SK-N-SH treated with all-trans-retinoic acid at 6 μM for 48 hours (cell line): ENCODE data around the gene RASSF6.

Experiments used
- ATAC-seq: fragments of 200-7000 bp; cut with Tn5 transposase; 3 replicates; pipeline ENCODE4 v1.9.1; 2020; ENCODE audit warnings: mild to moderate bottlenecking, moderate library complexity
- BACH2 ChIP-seq: fragments of 250-450 bp; sonication (Bioruptor Pico); IDR thresholded peaks from 2 replicates; pipeline ENCODE4 v1.9.0; 2021; ENCODE audit warnings: mild to moderate bottlenecking, borderline replicate concordance
- CSDC2 ChIP-seq: fragments of 250-450 bp; sonication (Bioruptor Pico); IDR thresholded peaks from 2 replicates; pipeline ENCODE4 v1.5.0; 2020; ENCODE audit warnings: mild to moderate bottlenecking, moderate library complexity
- CSRNP3 ChIP-seq: fragments of 250-450 bp; sonication (Bioruptor Pico); IDR thresholded peaks from 2 replicates; pipeline ENCODE4 v1.5.1; 2021; ENCODE audit warnings: mild to moderate bottlenecking, moderate library complexity
- ESRRG ChIP-seq: fragments of 250-450 bp; sonication (Bioruptor Pico); IDR thresholded peaks from 2 replicates; pipeline ENCODE4 v1.6.1; 2021; ENCODE audit warnings: mild to moderate bottlenecking
- GLIS3 ChIP-seq: fragments of 250-450 bp; sonication (Bioruptor Pico); IDR thresholded peaks from 2 replicates; pipeline ENCODE4 v1.5.0; 2020; ENCODE audit warnings: mild to moderate bottlenecking, moderate library complexity
- ISL1 ChIP-seq: fragments of 250-450 bp; sonication (Bioruptor Pico); IDR thresholded peaks from 2 replicates; pipeline ENCODE4 v2.1.2; 2022; ENCODE audit warnings: mild to moderate bottlenecking, moderate library complexity
- OSR1 ChIP-seq: fragments of 250-450 bp; sonication (Bioruptor Pico); IDR thresholded peaks from 2 replicates; pipeline ENCODE4 v1.8.0; 2022; ENCODE audit warnings: moderate library complexity, mild to moderate bottlenecking, inconsistent platforms
- PPARA ChIP-seq: fragments of 250-450 bp; sonication (Bioruptor Pico); IDR thresholded peaks from 2 replicates; pipeline ENCODE4 v1.5.0; 2020; ENCODE audit warnings: mild to moderate bottlenecking, borderline replicate concordance
- RARB ChIP-seq: fragments of 250-450 bp; sonication (Bioruptor Pico); IDR thresholded peaks from 2 replicates; pipeline ENCODE4 v1.8.0; 2021; ENCODE audit warnings: mild to moderate bottlenecking, moderate library complexity
- SNAI2 ChIP-seq: fragments of 250-450 bp; sonication (Bioruptor Pico); IDR thresholded peaks from 2 replicates; pipeline ENCODE4 v1.5.0; 2020; ENCODE audit warnings: mild to moderate bottlenecking, moderate library complexity
- TCF4 ChIP-seq: fragments of 250-450 bp; sonication (Bioruptor Pico); IDR thresholded peaks from 2 replicates; pipeline ENCODE4 v1.8.0; 2021; ENCODE audit warnings: mild to moderate bottlenecking, moderate library complexity, borderline replicate concordance
- TOX ChIP-seq: fragments of 250-450 bp; sonication (Bioruptor Pico); IDR thresholded peaks from 2 replicates; pipeline ENCODE4 v1.8.0; 2021; ENCODE audit warnings: mild to moderate bottlenecking, moderate library complexity, borderline replicate concordance
- ZC3H10 ChIP-seq: fragments of 250-450 bp; sonication (Bioruptor Pico); IDR thresholded peaks from 2 replicates; pipeline ENCODE4 v1.5.1; 2021; ENCODE audit warnings: mild to moderate bottlenecking, moderate library complexity
- ZFP3 ChIP-seq: fragments of 250-450 bp; sonication (Bioruptor Pico); IDR thresholded peaks from 2 replicates; pipeline ENCODE4 v1.5.0; 2020; ENCODE audit warnings: mild to moderate bottlenecking, moderate library complexity
- ZFP30 ChIP-seq: fragments of 450-650 bp; formaldehyde crosslinking; IDR thresholded peaks from 2 replicates; pipeline ENCODE4 v1.5.0; 2022; ENCODE audit warnings: mild to moderate bottlenecking, moderate library complexity
- ZNF565 ChIP-seq: fragments of 450-650 bp; formaldehyde crosslinking; conservative IDR thresholded peaks from 2 replicates; pipeline ENCODE4 v1.5.0; 2020; ENCODE audit warnings: low read depth, mild to moderate bottlenecking, moderate library complexity
- ZNF70 ChIP-seq: fragments of 450-650 bp; formaldehyde crosslinking; IDR thresholded peaks from 2 replicates; pipeline ENCODE4 v1.5.0; 2020; ENCODE audit warnings: mild to moderate bottlenecking, moderate library complexity
- ZNF8 ChIP-seq: fragments of 450-650 bp; formaldehyde crosslinking; IDR thresholded peaks from 2 replicates; pipeline ENCODE4 v1.5.0; 2020; ENCODE audit warnings: mild to moderate bottlenecking, moderate library complexity
- TF ChIP-seq, protein P1 (sequence below): fragments of 250-450 bp; sonication (Bioruptor Pico); IDR thresholded peaks from 2 replicates; pipeline ENCODE4 v1.8.0; 2020; ENCODE audit warnings: mild to moderate bottlenecking, moderate library complexity, borderline replicate concordance
- TF ChIP-seq, protein P2 (sequence below): fragments of 250-450 bp; sonication (Bioruptor Pico); IDR thresholded peaks from 2 replicates; pipeline ENCODE4 v1.8.0; 2021; ENCODE audit warnings: low read depth, mild to moderate bottlenecking, moderate library complexity, borderline replicate concordance
- TF ChIP-seq, protein P3 (sequence below): fragments of 250-450 bp; sonication (Bioruptor Pico); IDR thresholded peaks from 2 replicates; pipeline ENCODE4 v1.5.0; 2020; ENCODE audit warnings: mild to moderate bottlenecking, moderate library complexity

Gene RASSF6

DNA sequence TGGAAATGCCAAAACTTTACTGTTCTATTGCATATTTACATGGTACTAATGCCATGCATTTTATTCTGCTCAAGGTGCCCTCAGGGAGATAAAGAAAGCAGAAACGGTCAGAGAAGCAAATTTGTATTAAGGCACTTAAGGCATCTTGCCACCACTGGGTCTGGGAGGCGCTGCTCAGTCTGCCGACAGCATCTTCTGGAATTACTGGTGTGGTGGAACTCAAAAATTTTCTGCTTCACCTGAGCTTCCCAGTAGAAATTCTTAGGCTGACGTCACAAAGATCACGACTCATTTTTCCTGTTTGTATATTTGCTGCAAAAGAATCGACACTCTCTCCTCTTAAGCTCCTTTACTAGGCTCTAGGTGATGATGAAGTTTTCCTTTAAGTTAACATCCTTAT lies 3.0 kb downstream of the RASSF6 start (continued):
- TF ChIP-seq CSRNP3 (CRISPR knock-in tag) (no peak), BACH2 (CRISPR knock-in tag) (no peak)

GRCh38 chr4:73615613-73616012 lies 4.6 kb downstream of the RASSF6 start:
- ATAC-seq = no peak

GRCh38 chr4:73614311-73614867 lies 5.8 kb downstream of the RASSF6 start:
- no peak for ATAC-seq
- TF ChIP-seq ZFP3 (CRISPR knock-in tag) (no peak), ZFP30 (CRISPR knock-in tag) (no peak), SNAI2 (CRISPR knock-in tag) (no peak), BACH2 (CRISPR knock-in tag) (no peak), OSR1 (CRISPR knock-in tag) (no peak), ZC3H10 (CRISPR knock-in tag) (no peak), ZNF70 (CRISPR knock-in tag) (no peak), RARB (no peak), TOX (no peak), CSDC2 (CRISPR knock-in tag) (no peak), ZNF8 (CRISPR knock-in tag) (no peak)

More at GRCh38 chr4:73615613-73616012, 4.6 kb downstream of the RASSF6 start:
- TF ChIP-seq ZNF70 (CRISPR knock-in tag) = no peak
- no peak for TF ChIP-seq ESRRG (CRISPR knock-in tag)
- no peak for TF ChIP-seq GLIS3 (CRISPR knock-in tag)
- TF ChIP-seq CSDC2 (CRISPR knock-in tag) = no peak
- TF ChIP-seq, protein P1, sequence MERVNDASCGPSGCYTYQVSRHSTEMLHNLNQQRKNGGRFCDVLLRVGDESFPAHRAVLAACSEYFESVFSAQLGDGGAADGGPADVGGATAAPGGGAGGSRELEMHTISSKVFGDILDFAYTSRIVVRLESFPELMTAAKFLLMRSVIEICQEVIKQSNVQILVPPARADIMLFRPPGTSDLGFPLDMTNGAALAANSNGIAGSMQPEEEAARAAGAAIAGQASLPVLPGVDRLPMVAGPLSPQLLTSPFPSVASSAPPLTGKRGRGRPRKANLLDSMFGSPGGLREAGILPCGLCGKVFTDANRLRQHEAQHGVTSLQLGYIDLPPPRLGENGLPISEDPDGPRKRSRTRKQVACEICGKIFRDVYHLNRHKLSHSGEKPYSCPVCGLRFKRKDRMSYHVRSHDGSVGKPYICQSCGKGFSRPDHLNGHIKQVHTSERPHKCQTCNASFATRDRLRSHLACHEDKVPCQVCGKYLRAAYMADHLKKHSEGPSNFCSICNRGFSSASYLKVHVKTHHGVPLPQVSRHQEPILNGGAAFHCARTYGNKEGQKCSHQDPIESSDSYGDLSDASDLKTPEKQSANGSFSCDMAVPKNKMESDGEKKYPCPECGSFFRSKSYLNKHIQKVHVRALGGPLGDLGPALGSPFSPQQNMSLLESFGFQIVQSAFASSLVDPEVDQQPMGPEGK (CRISPR knock-in tag) = no peak
- TF ChIP-seq CSRNP3 (CRISPR knock-in tag) = no peak
- no peak for TF ChIP-seq TCF4 (CRISPR knock-in tag)
- TF ChIP-seq PPARA (CRISPR knock-in tag) = no peak
- no peak for TF ChIP-seq SNAI2 (CRISPR knock-in tag)
- TF ChIP-seq ZFP3 (CRISPR knock-in tag) = no peak
- TF ChIP-seq ZNF8 (CRISPR knock-in tag) = no peak
- no peak for TF ChIP-seq OSR1 (CRISPR knock-in tag)
- no peak for TF ChIP-seq ZFP30 (CRISPR knock-in tag)
- TF ChIP-seq, protein P2, sequence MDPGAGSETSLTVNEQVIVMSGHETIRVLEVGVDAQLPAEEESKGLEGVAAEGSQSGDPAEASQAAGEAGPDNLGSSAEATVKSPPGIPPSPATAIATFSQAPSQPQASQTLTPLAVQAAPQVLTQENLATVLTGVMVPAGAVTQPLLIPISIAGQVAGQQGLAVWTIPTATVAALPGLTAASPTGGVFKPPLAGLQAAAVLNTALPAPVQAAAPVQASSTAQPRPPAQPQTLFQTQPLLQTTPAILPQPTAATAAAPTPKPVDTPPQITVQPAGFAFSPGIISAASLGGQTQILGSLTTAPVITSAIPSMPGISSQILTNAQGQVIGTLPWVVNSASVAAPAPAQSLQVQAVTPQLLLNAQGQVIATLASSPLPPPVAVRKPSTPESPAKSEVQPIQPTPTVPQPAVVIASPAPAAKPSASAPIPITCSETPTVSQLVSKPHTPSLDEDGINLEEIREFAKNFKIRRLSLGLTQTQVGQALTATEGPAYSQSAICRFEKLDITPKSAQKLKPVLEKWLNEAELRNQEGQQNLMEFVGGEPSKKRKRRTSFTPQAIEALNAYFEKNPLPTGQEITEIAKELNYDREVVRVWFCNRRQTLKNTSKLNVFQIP (CRISPR knock-in tag) = no peak
- no peak for TF ChIP-seq ZNF565
- TF ChIP-seq ISL1 (CRISPR knock-in tag) = no peak
- no peak for TF ChIP-seq ZC3H10 (CRISPR knock-in tag)
- no peak for TF ChIP-seq BACH2 (CRISPR knock-in tag)
- TF ChIP-seq, protein P3, sequence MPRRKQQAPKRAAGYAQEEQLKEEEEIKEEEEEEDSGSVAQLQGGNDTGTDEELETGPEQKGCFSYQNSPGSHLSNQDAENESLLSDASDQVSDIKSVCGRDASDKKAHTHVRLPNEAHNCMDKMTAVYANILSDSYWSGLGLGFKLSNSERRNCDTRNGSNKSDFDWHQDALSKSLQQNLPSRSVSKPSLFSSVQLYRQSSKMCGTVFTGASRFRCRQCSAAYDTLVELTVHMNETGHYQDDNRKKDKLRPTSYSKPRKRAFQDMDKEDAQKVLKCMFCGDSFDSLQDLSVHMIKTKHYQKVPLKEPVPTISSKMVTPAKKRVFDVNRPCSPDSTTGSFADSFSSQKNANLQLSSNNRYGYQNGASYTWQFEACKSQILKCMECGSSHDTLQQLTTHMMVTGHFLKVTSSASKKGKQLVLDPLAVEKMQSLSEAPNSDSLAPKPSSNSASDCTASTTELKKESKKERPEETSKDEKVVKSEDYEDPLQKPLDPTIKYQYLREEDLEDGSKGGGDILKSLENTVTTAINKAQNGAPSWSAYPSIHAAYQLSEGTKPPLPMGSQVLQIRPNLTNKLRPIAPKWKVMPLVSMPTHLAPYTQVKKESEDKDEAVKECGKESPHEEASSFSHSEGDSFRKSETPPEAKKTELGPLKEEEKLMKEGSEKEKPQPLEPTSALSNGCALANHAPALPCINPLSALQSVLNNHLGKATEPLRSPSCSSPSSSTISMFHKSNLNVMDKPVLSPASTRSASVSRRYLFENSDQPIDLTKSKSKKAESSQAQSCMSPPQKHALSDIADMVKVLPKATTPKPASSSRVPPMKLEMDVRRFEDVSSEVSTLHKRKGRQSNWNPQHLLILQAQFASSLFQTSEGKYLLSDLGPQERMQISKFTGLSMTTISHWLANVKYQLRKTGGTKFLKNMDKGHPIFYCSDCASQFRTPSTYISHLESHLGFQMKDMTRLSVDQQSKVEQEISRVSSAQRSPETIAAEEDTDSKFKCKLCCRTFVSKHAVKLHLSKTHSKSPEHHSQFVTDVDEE = no peak
